ENCODE data around the gene FBLN2. TPM values are rescaled to one million over a fixed set of nuclear protein-coding genes. Genes with fewer than 3 reads are reported as not detected.

Gene FBLN2
- total and polyA plus RNA-seq, 8 donors: 1.8 to 143 (median 11.9) TPM

- no peak for DNase-seq
- Histone ChIP-seq H3K4me3 (no peak overlapping the region), H3K36me3 (no peaks in the 10 kb centered on the region), H3K27ac (no peak overlapping the region), H3K9me3 (no peaks in the 10 kb centered on the region), H3K4me1 (peaks cover 0 to 11% (median 4%) of the 10 kb centered on the region in 4 donors), H3K27me3 (peaks cover 0 to 4% (median 0%) of the 10 kb centered on the region in 3 donors)
- intact Hi-C loops (cut with DNase I; ENCODE audit: low total_unique reads): no loop called here
- WGBS, 5 donors: 84 to 93% (median 89%) methylated on average over 6 to 7 of the region's 7 CpGs
- TF ChIP-seq, protein P1, sequence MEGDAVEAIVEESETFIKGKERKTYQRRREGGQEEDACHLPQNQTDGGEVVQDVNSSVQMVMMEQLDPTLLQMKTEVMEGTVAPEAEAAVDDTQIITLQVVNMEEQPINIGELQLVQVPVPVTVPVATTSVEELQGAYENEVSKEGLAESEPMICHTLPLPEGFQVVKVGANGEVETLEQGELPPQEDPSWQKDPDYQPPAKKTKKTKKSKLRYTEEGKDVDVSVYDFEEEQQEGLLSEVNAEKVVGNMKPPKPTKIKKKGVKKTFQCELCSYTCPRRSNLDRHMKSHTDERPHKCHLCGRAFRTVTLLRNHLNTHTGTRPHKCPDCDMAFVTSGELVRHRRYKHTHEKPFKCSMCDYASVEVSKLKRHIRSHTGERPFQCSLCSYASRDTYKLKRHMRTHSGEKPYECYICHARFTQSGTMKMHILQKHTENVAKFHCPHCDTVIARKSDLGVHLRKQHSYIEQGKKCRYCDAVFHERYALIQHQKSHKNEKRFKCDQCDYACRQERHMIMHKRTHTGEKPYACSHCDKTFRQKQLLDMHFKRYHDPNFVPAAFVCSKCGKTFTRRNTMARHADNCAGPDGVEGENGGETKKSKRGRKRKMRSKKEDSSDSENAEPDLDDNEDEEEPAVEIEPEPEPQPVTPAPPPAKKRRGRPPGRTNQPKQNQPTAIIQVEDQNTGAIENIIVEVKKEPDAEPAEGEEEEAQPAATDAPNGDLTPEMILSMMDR (IDR thresholded peaks at IDR 0.05): no peak
- TF ChIP-seq POLR2AphosphoS5 (IDR thresholded peaks at IDR 0.05) (no peak), POLR2A (IDR thresholded peaks at IDR 0.05) (no peak), EP300 (IDR thresholded peaks at IDR 0.05) (no peak)
Measured at GRCh38 chr3:13512451-13512850, 36.5 kb upstream of the FBLN2 start.

GRCh38 chr3:13513051-13513912 is 35.6 kb upstream of the FBLN2 start:
- intact Hi-C loops (cut with DNase I; ENCODE audit: low total_unique reads): no loop called here
- H3K27ac ChIP-seq: peak overlapping the region in 1 of 5 donors; percentile 3

GRCh38 chr3:13513913-13514517 is 34.9 kb upstream of the FBLN2 start:
- Histone ChIP-seq H3K4me3 (no peak overlapping the region), H3K27ac (peak overlapping the region in 1 of 5 donors; percentile 3), H3K27me3 (peaks cover 0 to 4% (median 0%) of the 10 kb centered on the region in 3 donors), H3K36me3 (no peaks in the 10 kb centered on the region), H3K9me3 (no peaks in the 10 kb centered on the region), H3K4me1 (peaks cover 0 to 3% (median 0%) of the 10 kb centered on the region in 4 donors)
- WGBS, 5 donors: 60 to 75% (median 63%) methylated on average over 4 to 10 of the region's 10 CpGs
- TF ChIP-seq POLR2AphosphoS5 (IDR thresholded peaks at IDR 0.05): no peak
- no peak for TF ChIP-seq POLR2A (IDR thresholded peaks at IDR 0.05)
- TF ChIP-seq, protein P1 (IDR thresholded peaks at IDR 0.05): no peak
- no peak for TF ChIP-seq EP300 (IDR thresholded peaks at IDR 0.05)
- DNase-seq: peak in 1 of 2 donors; percentile 42
- intact Hi-C loops (cut with DNase I; ENCODE audit: low total_unique reads): no loop called here

More at GRCh38 chr3:13513051-13513912, 35.6 kb upstream of the FBLN2 start:
- Histone ChIP-seq H3K36me3 (no peaks in the 10 kb centered on the region), H3K4me3 (no peak overlapping the region), H3K4me1 (peaks cover 0 to 3% (median 0%) of the 10 kb centered on the region in 4 donors), H3K27me3 (peaks cover 0 to 4% (median 0%) of the 10 kb centered on the region in 3 donors), H3K9me3 (no peaks in the 10 kb centered on the region)
- WGBS, 5 donors: 42 to 67% (median 55%) methylated on average over 15 to 20 of the region's 20 CpGs
- peak in 1 of 2 donors; percentile 39 for DNase-seq
- TF ChIP-seq EP300 (IDR thresholded peaks at IDR 0.05): no peak
- TF ChIP-seq POLR2A (IDR thresholded peaks at IDR 0.05): no peak
- TF ChIP-seq, protein P1 (IDR thresholded peaks at IDR 0.05): no peak
- TF ChIP-seq POLR2AphosphoS5 (IDR thresholded peaks at IDR 0.05): no peak

GRCh38 chr3:13514639-13515435 is 34.1 kb upstream of the FBLN2 start:
- Histone ChIP-seq H3K27ac (no peak overlapping the region), H3K27me3 (peaks cover 0 to 4% (median 0%) of the 10 kb centered on the region in 3 donors), H3K4me3 (no peak overlapping the region), H3K9me3 (no peaks in the 10 kb centered on the region), H3K4me1 (peaks cover 0 to 3% (median 0%) of the 10 kb centered on the region in 4 donors), H3K36me3 (no peaks in the 10 kb centered on the region)
- no peak for DNase-seq
- intact Hi-C loops (cut with DNase I; ENCODE audit: low total_unique reads): no loop called here
- WGBS, 5 donors: 79 to 89% (median 87%) methylated on average over 6 of the region's 6 CpGs
- TF ChIP-seq POLR2A (IDR thresholded peaks at IDR 0.05): no peak
- TF ChIP-seq EP300 (IDR thresholded peaks at IDR 0.05): no peak
